ENCODE measurements around the gene KDM4C.

GRCh38 chr9:6942406-6942805 lies 184.6 kb downstream of the KDM4C start:
- no peak for TF ChIP-seq SMC3 (IDR thresholded peaks at IDR 0.05; ENCODE audit: low read depth, low read length)
- no peak for TF ChIP-seq CTCF (conservative IDR thresholded peaks at IDR 0.05; ENCODE audit: low read depth, low read length)
- TF ChIP-seq, protein P1, sequence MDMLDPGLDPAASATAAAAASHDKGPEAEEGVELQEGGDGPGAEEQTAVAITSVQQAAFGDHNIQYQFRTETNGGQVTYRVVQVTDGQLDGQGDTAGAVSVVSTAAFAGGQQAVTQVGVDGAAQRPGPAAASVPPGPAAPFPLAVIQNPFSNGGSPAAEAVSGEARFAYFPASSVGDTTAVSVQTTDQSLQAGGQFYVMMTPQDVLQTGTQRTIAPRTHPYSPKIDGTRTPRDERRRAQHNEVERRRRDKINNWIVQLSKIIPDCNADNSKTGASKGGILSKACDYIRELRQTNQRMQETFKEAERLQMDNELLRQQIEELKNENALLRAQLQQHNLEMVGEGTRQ (IDR thresholded peaks at IDR 0.05; ENCODE audit: low read depth, low read length) = no peak
- no peak for TF ChIP-seq POLR2A (IDR thresholded peaks at IDR 0.05; ENCODE audit: low read depth, low read length)
- TF ChIP-seq MAZ (IDR thresholded peaks at IDR 0.05; ENCODE audit: borderline replicate concordance, low read depth, low read length) = no peak
- TF ChIP-seq CEBPB (IDR thresholded peaks at IDR 0.05; ENCODE audit: low read depth, low read length) = no peak
